Activated naive CD8-positive, alpha-beta T cell treated with anti-CD3 and anti-CD28 coated beads, Interleukin-2, amount 10 ng/mL, durations not matched to agents 7 days and 5 days (primary cell): Measurements from ENCODE around the gene FAM107A. TPM values are rescaled to one million over a fixed set of nuclear protein-coding genes. Genes with fewer than 3 reads are reported as not detected.

Experiments used
- ATAC-seq: fragments of 150-1000 bp; cut with Tn5 transposase; one replicate; pipeline ENCODE4 v1.10.0; 2021; ENCODE audit warnings: low read depth, moderate library complexity
- POLR2A ChIA-PET: fragments of 350-600 bp; sonication (Branson Sonifier 250); formaldehyde crosslinking; loops from one replicate; lab custom pipeline; 2021; ENCODE audit warnings: antibody characterized with exemption; lab: Charles Lee
- DNase-seq: peaks from one replicate; pipeline ENCODE4 v3.0.0; 2021
- H3K27ac Mint-ChIP-seq: one replicate; pipeline ENCODE4 v1.8.0; 2022; ENCODE audit warnings: mild to moderate bottlenecking, mixed read lengths
- H3K27me3 Mint-ChIP-seq: one replicate; pipeline ENCODE4 v1.8.0; 2022; ENCODE audit warnings: mild to moderate bottlenecking, moderate library complexity, mixed read lengths
- H3K36me3 Mint-ChIP-seq: one replicate; pipeline ENCODE4 v1.8.0; 2021; ENCODE audit warnings: mild to moderate bottlenecking, mixed read lengths
- H3K4me1 Mint-ChIP-seq: one replicate; pipeline ENCODE4 v1.8.0; 2021; ENCODE audit warnings: mixed read lengths
- H3K4me3 Mint-ChIP-seq: one replicate; pipeline ENCODE4 v1.8.0; 2022; ENCODE audit warnings: mild to moderate bottlenecking, moderate library complexity, mixed read lengths
- H3K9me3 Mint-ChIP-seq: one replicate; pipeline ENCODE4 v1.8.0; 2021; ENCODE audit warnings: mixed read lengths
- total RNA-seq, 2 experiments: library from RNA; stranded (reverse); gene quantifications; one replicate each; pipeline ENCODE4 v1.2.3, GENCODE V29; 2021

The FAM107A gene
- total RNA-seq, 2 experiments from 2014 or later: not detected

DNA sequence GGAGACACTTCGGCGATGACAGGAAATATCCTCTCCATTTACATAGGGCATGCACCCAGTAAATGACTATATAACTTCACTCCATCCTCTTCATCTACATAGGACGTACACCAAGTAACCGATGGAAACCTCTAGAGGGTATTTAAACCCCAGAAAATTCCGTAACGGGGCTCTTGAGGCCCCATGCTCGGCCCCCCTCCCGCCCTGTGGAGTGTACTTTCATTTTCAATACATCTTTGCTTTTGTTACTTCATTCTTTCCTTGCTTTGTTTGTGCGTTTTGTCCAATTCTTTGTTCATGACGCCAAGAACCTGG lies 7.5 kb upstream of the FAM107A start:
- Mint-ChIP-seq H3K4me1 (peaks cover 14% of the 10 kb centered on the region), H3K27me3 (peaks cover 49% of the 10 kb centered on the region), H3K27ac (no peak overlapping the region), H3K9me3 (no peaks in the 10 kb centered on the region), H3K36me3 (no peaks in the 10 kb centered on the region), H3K4me3 (peak overlapping the region; percentile 82)
- ATAC-seq (peak; percentile 5), DNase-seq (no peak)
- POLR2A ChIA-PET: no interaction called here

DNA sequence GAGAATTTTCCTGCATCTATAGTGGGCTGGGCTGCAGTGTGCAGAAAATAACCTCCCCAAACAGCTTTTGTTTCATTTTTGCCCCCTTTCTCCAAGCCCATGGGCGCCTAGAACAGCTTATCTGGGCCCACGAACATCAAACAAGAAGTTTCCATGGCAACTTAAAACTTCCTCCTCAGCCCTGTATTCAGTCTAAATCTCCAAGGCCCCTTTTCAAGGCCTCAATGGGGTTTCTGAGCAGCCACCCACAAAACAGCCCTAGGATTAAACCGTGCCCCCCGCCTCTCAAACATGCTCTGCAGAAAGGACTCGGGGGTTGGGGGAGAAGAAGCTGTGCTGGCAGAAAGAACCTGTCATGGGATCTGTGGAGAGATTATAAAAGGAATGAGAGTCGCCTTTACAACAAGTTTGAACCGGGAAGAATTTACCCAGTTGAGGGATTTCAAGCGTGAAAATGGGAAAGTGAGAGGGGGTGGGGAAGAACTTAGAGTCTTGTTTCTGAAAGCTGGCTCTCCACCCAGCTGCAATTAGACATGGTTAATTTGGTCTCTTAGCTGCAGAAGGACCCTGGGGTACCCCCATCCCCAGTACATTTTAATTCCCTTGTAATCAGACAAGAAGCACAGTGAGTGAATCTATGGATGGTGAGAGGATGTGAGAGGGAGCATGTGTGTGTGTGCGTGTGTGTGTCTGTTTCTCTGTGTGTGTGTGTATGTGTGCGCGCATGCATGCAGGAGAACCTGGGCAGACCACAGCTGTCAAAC lies 4.3 kb upstream of the FAM107A start:
- no peak overlapping the region for H3K4me3 Mint-ChIP-seq
- H3K27ac Mint-ChIP-seq: no peak overlapping the region
- no peaks in the 10 kb centered on the region for H3K9me3 Mint-ChIP-seq
- H3K36me3 Mint-ChIP-seq: no peaks in the 10 kb centered on the region
- DNase-seq (no peak), ATAC-seq (no peak)
- peaks cover 14% of the 10 kb centered on the region for H3K4me1 Mint-ChIP-seq
- POLR2A ChIA-PET: no interaction called here
- peaks cover 37% of the 10 kb centered on the region for H3K27me3 Mint-ChIP-seq

DNA sequence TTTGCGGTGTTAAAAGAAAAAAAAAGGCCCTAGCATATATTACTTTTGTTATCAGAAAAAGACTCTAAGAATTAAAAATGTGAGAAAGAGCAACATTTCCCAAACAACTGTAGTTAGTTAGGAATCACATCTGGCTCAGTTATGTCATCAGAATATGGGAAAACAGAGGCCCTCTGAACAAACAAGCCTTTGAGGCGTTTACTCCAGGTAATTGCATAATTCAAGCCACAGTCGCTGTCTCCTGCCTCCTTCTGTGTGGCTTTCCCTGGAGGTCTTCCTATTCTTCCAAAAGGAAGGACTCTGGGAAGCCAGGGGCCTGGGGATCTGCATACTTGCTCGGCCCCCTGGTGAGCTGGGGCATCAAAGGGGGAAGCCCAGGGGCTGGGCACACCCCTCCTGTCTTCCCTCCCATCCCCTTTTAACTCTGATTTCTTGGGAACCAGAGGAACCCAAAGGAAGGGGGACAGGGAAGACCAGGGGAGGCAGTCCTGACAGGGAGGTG lies 3.7 kb upstream of the FAM107A start:
- no peaks in the 10 kb centered on the region for H3K36me3 Mint-ChIP-seq
- no peak overlapping the region for H3K4me3 Mint-ChIP-seq
- H3K9me3 Mint-ChIP-seq: no peaks in the 10 kb centered on the region
- peaks cover 12% of the 10 kb centered on the region for H3K4me1 Mint-ChIP-seq
- no peak for ATAC-seq
- POLR2A ChIA-PET: no interaction called here
- H3K27ac Mint-ChIP-seq: no peak overlapping the region
- DNase-seq: no peak
- peaks cover 32% of the 10 kb centered on the region for H3K27me3 Mint-ChIP-seq

DNA sequence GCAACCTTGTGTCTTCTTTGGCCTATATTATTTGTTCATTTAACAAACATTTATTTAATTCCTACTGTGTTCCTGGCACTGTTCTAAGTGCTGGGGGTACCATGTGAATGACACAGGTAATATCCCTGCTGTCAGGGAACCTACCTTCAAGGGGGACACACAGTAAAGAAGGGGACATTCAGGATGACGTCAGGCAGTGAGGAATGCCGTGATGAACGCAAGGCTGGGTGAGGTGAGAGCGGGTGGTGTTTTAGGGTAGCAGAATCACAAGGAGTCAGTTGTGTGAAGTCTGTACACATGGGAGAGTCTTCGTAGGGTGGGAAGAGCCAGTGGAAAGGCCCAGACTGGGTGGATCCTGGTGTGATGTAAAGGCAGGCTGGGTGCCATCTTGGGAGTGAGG lies 1.7 kb upstream of the FAM107A start:
- POLR2A ChIA-PET: no interaction called here
- Mint-ChIP-seq H3K4me3 (no peak overlapping the region), H3K27ac (no peak overlapping the region), H3K4me1 (no peaks in the 10 kb centered on the region), H3K36me3 (no peaks in the 10 kb centered on the region), H3K9me3 (no peaks in the 10 kb centered on the region), H3K27me3 (peaks cover 15% of the 10 kb centered on the region)
- DNase-seq (no peak), ATAC-seq (no peak)

DNA sequence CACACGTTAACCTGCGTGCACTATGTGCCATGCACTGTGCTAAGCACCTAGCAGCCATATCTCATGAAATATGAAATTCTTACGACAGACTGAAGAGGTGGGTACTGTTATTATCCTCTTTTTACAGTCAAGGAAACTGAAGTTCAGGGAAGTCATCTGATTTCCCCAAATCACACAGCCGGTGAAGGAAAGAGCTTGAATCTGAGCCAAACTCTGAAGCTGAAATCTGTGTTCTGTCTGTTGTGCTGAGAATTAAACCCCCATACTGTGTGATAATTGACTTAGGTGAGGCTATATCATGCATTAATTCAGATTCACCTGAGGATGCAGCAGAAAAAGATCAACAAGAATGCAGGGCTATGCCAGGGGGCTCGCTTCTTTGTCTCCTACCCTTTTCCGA lies 475 bp downstream of the FAM107A start:
- ATAC-seq (no peak), DNase-seq (no peak)
- Mint-ChIP-seq H3K4me3 (no peak overlapping the region), H3K27ac (no peak overlapping the region), H3K9me3 (no peaks in the 10 kb centered on the region), H3K36me3 (no peaks in the 10 kb centered on the region), H3K27me3 (peaks cover 10% of the 10 kb centered on the region), H3K4me1 (no peaks in the 10 kb centered on the region)
- POLR2A ChIA-PET: interaction anchor here (0.6 kb wide), 1 partner anchor 26 kb away, joined by 3 read pairs; no protein-coding TSS in a partner anchor

DNA sequence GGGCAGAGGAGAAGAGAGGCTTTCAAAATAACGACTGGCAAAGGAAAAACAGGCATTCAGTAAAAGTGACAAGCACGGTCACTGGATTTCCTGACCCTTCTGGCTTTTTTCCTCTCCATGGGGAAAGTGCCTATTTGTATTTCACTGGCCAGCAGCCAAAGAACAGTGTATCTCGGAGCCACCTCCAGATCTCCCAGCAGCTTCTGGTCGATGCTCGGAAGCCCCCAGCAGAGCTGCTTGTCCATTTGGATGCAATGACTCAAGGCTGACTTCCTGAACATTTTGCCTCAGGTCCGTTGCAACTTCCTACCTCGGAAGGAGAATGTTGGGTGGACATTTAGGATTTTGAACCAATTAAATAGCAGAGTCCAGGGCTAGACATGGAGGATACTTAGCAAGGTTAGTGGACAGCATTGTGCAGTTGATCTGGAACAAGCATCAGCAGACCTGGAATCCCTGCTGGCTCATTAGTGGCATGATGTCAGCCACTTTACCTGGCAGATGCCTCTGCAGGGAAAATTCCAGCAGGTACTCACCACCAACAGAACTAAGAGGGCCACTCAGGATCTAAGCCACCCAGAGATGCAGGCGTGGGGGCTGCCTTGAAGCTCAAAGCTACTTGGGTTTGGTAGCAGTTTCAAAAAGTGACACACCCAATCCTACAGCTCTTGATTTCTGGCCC lies 1.1 kb downstream of the FAM107A start:
- H3K4me3 Mint-ChIP-seq: no peak overlapping the region
- no peaks in the 10 kb centered on the region for H3K9me3 Mint-ChIP-seq
- H3K27me3 Mint-ChIP-seq: peaks cover 9% of the 10 kb centered on the region
- no peaks in the 10 kb centered on the region for H3K36me3 Mint-ChIP-seq
- no peak for DNase-seq
- no peak overlapping the region for H3K27ac Mint-ChIP-seq
- no peak for ATAC-seq
- no peaks in the 10 kb centered on the region for H3K4me1 Mint-ChIP-seq
- POLR2A ChIA-PET: interaction anchor here (0.6 kb wide), 1 partner anchor 27 kb away, joined by 3 read pairs; no protein-coding TSS in a partner anchor

DNA sequence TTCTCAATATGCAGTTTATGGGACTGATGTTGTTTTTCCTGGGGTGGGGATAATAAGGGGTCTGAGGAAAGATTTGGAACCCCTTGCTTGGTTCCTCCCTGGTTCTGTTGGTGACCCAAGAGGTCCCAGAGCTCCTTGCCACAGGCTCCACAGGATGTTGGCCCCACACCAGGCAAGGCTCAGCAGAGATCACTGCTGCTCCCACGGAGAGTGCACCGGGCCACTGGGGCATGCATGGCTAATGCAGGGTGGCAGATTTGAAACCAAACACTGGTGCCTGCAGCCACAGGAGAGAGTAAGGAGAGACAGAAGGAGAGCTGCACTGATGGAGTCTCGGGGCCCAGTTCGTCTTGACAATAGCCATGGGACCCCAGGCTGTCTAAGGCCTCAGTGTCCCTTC lies 2.5 kb downstream of the FAM107A start:
- DNase-seq: no peak

DNA sequence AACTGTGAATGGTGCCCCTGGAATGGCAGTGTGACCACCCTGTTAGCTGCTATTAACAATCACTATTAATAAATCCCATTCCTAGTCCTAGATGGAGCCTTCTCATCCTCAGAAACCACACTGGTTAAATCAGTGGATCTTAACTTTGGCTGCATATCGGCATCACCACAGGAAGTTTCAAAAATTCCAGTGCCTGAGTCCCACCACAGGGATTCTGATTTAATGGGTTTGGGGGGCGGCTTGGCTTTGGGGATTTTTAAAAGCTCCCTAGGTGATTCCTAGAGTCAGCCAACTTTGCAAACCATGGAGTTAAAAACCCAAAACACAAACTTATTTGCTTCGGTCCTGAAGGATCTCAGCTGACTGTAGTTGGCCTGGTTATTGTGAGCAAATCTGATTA lies 3.1 kb downstream of the FAM107A start:
- no peak for ATAC-seq
- no peak for DNase-seq
- Mint-ChIP-seq H3K27me3 (peaks cover 10% of the 10 kb centered on the region), H3K27ac (no peak overlapping the region), H3K4me3 (no peak overlapping the region), H3K4me1 (no peaks in the 10 kb centered on the region), H3K36me3 (no peaks in the 10 kb centered on the region), H3K9me3 (no peaks in the 10 kb centered on the region)
- POLR2A ChIA-PET: no interaction called here

More for the DNA sequence above, 2.5 kb downstream of the FAM107A start:
- Mint-ChIP-seq H3K27ac (no peak overlapping the region), H3K27me3 (peaks cover 10% of the 10 kb centered on the region), H3K36me3 (no peaks in the 10 kb centered on the region), H3K4me3 (no peak overlapping the region), H3K9me3 (no peaks in the 10 kb centered on the region), H3K4me1 (no peaks in the 10 kb centered on the region)
- ATAC-seq: no peak
- POLR2A ChIA-PET: no interaction called here

DNA sequence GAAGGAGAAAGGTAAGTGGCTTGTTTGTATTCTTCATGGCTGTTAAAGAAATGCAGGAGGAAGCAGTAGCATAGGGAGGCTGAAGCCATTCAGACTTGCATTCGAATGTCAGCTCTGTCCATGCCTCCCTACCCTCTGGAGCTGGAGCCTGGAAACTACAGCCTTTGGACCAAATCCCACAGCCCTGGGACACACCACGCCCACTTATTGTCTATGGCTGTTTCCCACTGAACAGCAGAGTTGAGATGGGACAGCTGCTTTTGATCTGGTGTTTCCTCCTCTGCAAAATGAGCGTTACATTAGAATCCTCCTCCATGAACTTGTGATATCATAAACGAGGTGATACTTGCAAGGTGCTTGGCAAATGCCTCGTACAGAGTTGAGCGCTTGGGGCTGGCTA lies 3.6 kb downstream of the FAM107A start:
- ATAC-seq: no peak
- POLR2A ChIA-PET: no interaction called here
- no peak overlapping the region for H3K4me3 Mint-ChIP-seq
- no peaks in the 10 kb centered on the region for H3K36me3 Mint-ChIP-seq
- no peaks in the 10 kb centered on the region for H3K9me3 Mint-ChIP-seq
- peaks cover 3% of the 10 kb centered on the region for H3K4me1 Mint-ChIP-seq
- no peak overlapping the region for H3K27ac Mint-ChIP-seq
- DNase-seq: no peak
- peaks cover 10% of the 10 kb centered on the region for H3K27me3 Mint-ChIP-seq

DNA sequence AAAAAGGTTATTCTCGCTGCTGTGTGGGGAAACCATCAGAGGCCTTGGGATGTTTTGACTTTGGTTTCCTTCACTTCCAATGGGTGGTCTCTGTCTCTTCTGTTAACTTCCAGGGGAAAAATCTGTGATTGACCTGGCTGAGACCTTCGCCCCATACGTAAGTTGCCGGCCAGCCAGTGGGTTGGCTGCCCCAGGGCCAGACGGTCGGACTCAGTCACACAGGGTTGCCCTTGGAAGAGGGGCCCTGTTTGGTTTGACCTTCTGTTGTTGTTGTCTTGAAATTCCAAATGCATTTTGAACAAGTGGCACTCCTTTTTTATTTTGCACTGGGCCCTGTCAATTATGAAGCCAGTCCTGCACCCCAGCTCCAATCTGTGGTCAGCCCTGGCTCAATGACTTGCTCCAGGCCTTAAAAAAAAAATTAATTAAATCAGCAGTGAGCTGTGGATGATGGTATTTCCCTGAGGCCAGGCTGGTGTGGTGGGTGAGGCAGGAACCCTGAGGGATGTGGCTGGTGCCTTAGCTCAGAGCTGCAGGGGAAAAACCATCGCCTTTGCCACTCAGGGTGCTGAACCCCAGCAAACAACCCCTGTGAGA lies 4.5 kb downstream of the FAM107A start:
- no peak overlapping the region for H3K27ac Mint-ChIP-seq
- H3K4me3 Mint-ChIP-seq: no peak overlapping the region
- H3K27me3 Mint-ChIP-seq: peaks cover 10% of the 10 kb centered on the region
- H3K4me1 Mint-ChIP-seq: peaks cover 4% of the 10 kb centered on the region
- no peak for DNase-seq
- no peaks in the 10 kb centered on the region for H3K9me3 Mint-ChIP-seq
- H3K36me3 Mint-ChIP-seq: no peaks in the 10 kb centered on the region
- POLR2A ChIA-PET: no interaction called here
- ATAC-seq: no peak

DNA sequence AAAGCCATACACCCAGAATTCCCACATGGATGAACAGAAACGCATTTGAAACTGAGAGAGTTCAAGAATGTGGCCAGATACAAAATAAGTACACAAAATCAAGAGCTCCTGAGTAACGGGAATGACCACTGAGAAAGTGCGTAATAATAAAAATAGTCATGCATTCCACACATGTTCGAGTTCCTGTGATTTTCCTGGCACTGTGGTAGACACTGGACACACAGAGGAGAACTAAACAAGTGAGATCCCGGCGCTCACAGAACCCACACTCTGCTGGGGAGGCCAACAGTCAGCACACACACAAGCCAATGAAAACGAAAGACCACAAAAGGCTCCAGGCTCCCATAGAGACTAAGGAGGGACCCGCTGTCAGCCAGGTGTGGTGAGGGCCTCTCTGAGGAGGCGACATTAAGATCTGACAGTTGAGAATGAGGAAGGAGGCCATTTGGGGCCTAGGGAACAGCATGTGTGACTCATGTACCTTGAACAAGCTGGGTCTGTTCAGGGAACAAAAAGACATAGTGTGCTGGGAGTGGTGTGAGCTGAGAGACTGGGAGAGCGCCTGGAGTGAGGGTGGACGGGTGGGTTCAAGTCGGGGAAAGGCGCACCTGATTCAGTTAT lies 5.1 kb downstream of the FAM107A start:
- DNase-seq: no peak
- Mint-ChIP-seq H3K27ac (no peak overlapping the region), H3K4me3 (no peak overlapping the region), H3K27me3 (peaks cover 9% of the 10 kb centered on the region), H3K9me3 (no peaks in the 10 kb centered on the region), H3K36me3 (no peaks in the 10 kb centered on the region), H3K4me1 (peaks cover 4% of the 10 kb centered on the region)
- POLR2A ChIA-PET: no interaction called here
- ATAC-seq: no peak

DNA sequence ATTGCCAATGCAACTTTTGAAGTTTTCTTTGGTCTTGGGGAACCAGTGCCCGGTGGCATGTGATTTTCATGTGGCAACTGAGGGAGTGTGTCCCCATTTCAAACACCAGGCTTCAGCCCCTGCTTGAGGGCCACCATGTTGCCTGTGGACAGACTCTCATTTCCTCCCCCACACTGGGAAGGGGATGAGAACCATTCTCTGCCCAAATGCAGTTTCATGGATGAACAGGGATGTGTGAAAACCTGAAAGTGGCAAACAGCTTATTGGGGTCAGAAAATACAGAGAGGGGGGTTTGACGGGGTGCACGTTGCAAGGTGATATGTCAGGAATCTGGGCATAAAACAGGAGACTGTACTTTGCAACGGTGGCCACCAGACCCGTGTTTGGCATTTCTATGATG lies 6.3 kb downstream of the FAM107A start:
- POLR2A ChIA-PET: no interaction called here
- DNase-seq (no peak), ATAC-seq (no peak)
- Mint-ChIP-seq H3K27ac (no peak overlapping the region), H3K27me3 (peaks cover 2% of the 10 kb centered on the region), H3K36me3 (no peaks in the 10 kb centered on the region), H3K9me3 (no peaks in the 10 kb centered on the region), H3K4me1 (peaks cover 4% of the 10 kb centered on the region), H3K4me3 (no peak overlapping the region)

DNA sequence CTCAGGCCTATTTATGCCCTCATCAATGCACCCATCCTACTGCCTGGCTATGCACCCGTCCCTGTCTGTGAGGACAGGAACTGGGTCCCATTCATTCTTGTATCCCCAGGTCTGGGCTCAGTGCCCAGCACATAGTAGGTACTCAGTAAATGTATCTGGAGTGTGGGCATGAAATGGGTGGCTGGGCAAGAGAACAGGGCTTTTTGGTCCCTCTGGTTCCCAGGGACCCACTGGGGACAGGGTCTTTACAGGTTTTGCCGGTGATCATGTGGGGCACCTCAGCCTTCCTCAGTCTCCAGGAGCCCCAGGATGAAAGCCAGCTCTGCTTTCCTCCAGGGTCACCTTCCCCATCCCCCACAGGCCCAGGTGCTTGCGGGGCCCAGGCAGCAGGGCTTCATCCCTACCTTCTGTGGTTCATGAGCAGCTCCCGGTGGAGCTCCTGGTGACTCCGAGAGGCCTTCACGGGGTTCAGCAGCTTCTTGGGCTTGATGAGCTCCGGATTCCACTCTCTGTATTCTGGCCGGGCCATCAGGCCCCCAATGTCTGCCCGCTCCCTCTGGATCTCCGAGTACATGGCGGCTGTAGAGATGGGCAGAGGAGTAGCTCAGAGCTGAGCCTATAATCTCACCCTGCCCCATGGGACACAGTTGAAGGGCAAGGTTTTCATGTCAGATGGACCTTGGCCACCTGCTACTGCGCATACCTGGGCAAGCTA lies 7.7 kb downstream of the FAM107A start:
- Mint-ChIP-seq H3K36me3 (no peaks in the 10 kb centered on the region), H3K27me3 (peaks cover 2% of the 10 kb centered on the region), H3K27ac (no peak overlapping the region), H3K4me3 (no peak overlapping the region), H3K9me3 (no peaks in the 10 kb centered on the region), H3K4me1 (peaks cover 4% of the 10 kb centered on the region)
- no peak for ATAC-seq
- no peak for DNase-seq
- POLR2A ChIA-PET: no interaction called here
